GM12865 (cell line): ENCODE measurements around the gene C10orf105.
A peak's percentile ranks its signal among the peaks of the same experiment; 100 is the strongest.

ENCODE experiments used
- DNase-seq: peaks from one replicate; pipeline ENCODE4 v3.0.0; 2010; ENCODE audit warnings: low read depth
- H3K4me3 ChIP-seq: 2 replicates; pipeline ENCODE4 v1.5.1; 2011; ENCODE audit warnings: mild to moderate bottlenecking, low read depth, low read length, control low read depth
- CTCF ChIP-seq: IDR thresholded peaks from 2 replicates; pipeline ENCODE4 v1.5.1; 2011; ENCODE audit warnings: low read length, control low read depth, low read depth, inconsistent platforms; ENCODE audit not compliant: insufficient read depth; ENCODE audit errors: missing control alignments

Gene C10orf105

GRCh38 chr10:71697938-71698709 lies 21.5 kb downstream of the C10orf105 start:
- no peak overlapping the region for H3K4me3 ChIP-seq
- no peak for TF ChIP-seq CTCF
- DNase-seq, result peak; percentile 64

- DNase-seq, result peak; percentile 59
- peak; percentile 95 for TF ChIP-seq CTCF
- no peak overlapping the region for H3K4me3 ChIP-seq
Measured at GRCh38 chr10:71696628-71697326, 22.8 kb downstream of the C10orf105 start.

DNA sequence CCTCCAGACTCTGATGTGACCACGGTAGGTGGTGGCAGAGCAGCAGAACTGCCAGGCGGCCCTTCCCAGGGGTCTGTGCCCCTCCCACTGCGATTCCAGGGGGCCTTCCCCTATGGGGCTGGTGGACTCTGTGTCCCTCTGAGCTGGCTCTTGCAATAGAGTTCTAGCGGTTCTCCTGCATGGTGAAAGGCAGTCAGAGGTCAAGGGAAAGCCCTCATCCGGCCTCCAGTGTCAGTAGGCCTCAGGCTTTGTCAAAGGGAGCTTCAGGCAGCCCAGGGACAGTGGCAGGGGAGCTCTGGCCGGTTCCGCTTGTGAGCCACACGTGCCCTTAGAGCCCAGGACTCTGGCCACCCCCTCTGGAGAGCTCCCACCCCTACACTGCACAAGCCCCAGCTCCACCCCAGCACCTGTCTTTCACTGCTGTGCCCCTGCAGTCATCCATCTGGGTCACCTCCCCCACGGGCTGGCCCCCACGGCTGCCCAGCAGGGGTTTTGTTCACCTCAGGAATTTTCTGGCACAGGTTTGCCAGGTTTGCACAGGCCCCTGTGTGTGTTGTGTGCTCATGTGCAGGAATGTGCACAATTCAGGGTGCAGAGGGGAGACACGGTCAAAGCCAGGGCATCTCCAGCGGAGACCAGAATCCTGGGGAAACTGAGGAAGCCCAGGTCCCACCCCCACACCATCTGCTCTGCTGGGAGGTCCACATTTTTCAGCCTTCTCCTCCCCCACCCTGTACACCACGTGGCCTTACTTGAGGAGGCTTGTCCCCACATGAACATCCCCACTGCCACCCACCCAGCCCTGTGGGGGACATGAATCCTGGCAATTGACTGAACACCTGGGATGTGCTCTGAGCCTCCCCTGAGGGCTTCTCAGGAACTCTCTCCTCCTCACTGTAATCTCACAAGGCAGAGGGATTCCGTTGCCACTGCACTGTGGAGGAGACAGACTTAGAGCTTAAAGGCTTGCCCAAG lies 23.8 kb downstream of the C10orf105 start:
- H3K4me3 ChIP-seq, result no peak overlapping the region
- no peak for TF ChIP-seq CTCF
- no peak for DNase-seq

DNA sequence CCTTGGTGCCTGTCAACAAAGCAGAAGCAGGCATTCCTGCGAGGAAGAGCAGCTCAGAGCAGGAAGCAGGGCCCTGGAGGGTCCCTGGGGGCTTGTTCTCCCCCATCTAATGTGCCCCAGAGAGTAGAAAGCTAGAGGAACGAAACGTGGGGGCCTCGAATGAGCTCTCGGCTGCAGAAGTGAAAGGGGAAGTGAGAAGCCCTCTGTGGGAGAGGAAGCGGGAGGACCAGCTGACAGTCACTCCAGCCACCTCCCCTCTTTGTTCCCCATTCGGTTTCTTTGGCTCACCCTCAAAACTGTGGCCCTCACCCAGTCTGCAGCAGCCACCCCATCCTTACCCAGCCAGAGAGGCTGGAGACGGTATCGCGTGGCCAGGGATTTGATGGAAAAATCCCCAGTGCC lies 25.0 kb downstream of the C10orf105 start:
- peak; percentile 92 for DNase-seq
- no peak for TF ChIP-seq CTCF
- H3K4me3 ChIP-seq, result peak overlapping the region; percentile 3; the same call in 1 of the 2 replicates

GRCh38 chr10:71694039-71694501 lies 25.5 kb downstream of the C10orf105 start:
- DNase-seq, result peak; percentile 52
- peak overlapping the region; percentile 3; the same call in 1 of the 2 replicates for H3K4me3 ChIP-seq
- no peak for TF ChIP-seq CTCF

DNA sequence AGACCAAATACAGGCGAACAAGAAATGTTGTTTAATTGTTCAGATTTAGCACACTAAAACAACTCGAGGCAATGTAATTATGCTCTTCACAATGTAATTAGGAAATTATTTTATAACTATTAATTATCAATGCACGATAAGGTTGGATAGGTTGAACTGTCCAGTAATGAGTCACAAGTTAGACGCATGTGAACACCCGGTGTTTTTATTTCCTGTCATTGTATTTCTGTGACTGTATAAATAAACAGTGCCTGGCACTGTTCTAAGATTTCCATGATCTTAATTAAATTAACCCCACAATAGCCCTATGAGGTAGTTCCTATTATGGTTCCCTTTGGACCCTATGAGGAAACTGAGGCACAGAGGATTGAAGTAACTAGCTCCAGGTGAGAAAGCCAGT lies 26.2 kb downstream of the C10orf105 start:
- no peak overlapping the region for H3K4me3 ChIP-seq
- no peak for TF ChIP-seq CTCF
- DNase-seq, result peak; percentile 24
